Limb (tissue), 2 donors: Measurements from ENCODE around the gene ZBTB11.
"Not testable (repeated sequence)": the region's sequence is repeated elsewhere in the genome, so short reads cannot be mapped to it uniquely, and the experiment has no call there.

Experiments
- DNase-seq, 2 donors: peaks; one replicate each; pipeline ENCODE4 v3.0.0-alpha.2; 2016; ENCODE audit errors: extremely low spot score in 2 of 2

ZBTB11 gene

GRCh38 chr3:101691685-101692671 lies 15.0 kb upstream of the ZBTB11 start:
- not testable (repeated sequence) for DNase-seq

- DNase-seq = no peak
These were observed 14.0 kb upstream of the ZBTB11 start for GRCh38 chr3:101690972-101691371.

GRCh38 chr3:101689286-101689685 lies 12.4 kb upstream of the ZBTB11 start:
- no peak for DNase-seq

GRCh38 chr3:101687142-101687931 lies 10.4 kb upstream of the ZBTB11 start:
- DNase-seq = peak in 1 of 2 donors; percentile 52

- DNase-seq = no peak
These were observed 9.0 kb upstream of the ZBTB11 start for GRCh38 chr3:101685870-101686307.

GRCh38 chr3:101685050-101685400 lies 8.1 kb upstream of the ZBTB11 start:
- DNase-seq = no peak

GRCh38 chr3:101680466-101680865 lies 3.5 kb upstream of the ZBTB11 start:
- no peak for DNase-seq

GRCh38 chr3:101678837-101679236 lies 1.9 kb upstream of the ZBTB11 start:
- DNase-seq = not testable (repeated sequence)

- peak in 1 of 2 donors; percentile 37 for DNase-seq
These were observed 729 bp upstream of the ZBTB11 start for GRCh38 chr3:101677436-101678286.

GRCh38 chr3:101676216-101676764 lies 642 bp downstream of the ZBTB11 start:
- peak; percentile 94 to 96 for DNase-seq

- DNase-seq = peak in 1 of 2 donors; percentile 55
These were observed 1.2 kb downstream of the ZBTB11 start for GRCh38 chr3:101675709-101676215.

- no peak for DNase-seq
These were observed 2.4 kb downstream of the ZBTB11 start for GRCh38 chr3:101674518-101674917.

GRCh38 chr3:101673953-101674352 lies 3.0 kb downstream of the ZBTB11 start:
- DNase-seq = no peak

GRCh38 chr3:101671014-101671413 lies 5.9 kb downstream of the ZBTB11 start:
- no peak for DNase-seq

GRCh38 chr3:101667844-101668243 lies 9.1 kb downstream of the ZBTB11 start:
- no peak for DNase-seq

GRCh38 chr3:101667331-101667730 lies 9.6 kb downstream of the ZBTB11 start:
- DNase-seq = no peak

- no peak for DNase-seq
These were observed 11.1 kb downstream of the ZBTB11 start for GRCh38 chr3:101665851-101666250.

GRCh38 chr3:101665357-101665756 lies 11.6 kb downstream of the ZBTB11 start:
- DNase-seq = no peak

- no peak for DNase-seq
These were observed 16.2 kb downstream of the ZBTB11 start for GRCh38 chr3:101660714-101661113.

GRCh38 chr3:101656651-101657050 lies 20.3 kb downstream of the ZBTB11 start:
- no peak for DNase-seq

- no peak for DNase-seq
These were observed 30.2 kb downstream of the ZBTB11 start for GRCh38 chr3:101646726-101647125.
